Endodermal cell (in vitro differentiated cells): Measurements from ENCODE around the gene LRP1-AS. TPM values are rescaled to one million over a fixed set of nuclear protein-coding genes. Genes with fewer than 3 reads are reported as not detected.

ENCODE experiments used
- DNase-seq: peaks from one replicate; pipeline ENCODE4 v3.0.0-alpha.2; 2017
- H3K27ac ChIP-seq: 2 replicates; pipeline ENCODE4 v1.5.1; 2013; ENCODE audit warnings: mild to moderate bottlenecking, low read depth, low read length, moderate library complexity
- H3K27me3 ChIP-seq: 2 replicates; pipeline ENCODE4 v1.6.1; 2013; ENCODE audit warnings: mild to moderate bottlenecking, low read length, moderate library complexity; ENCODE audit not compliant: insufficient read depth, control insufficient read depth, poor library complexity, severe bottlenecking
- H3K36me3 ChIP-seq: 2 replicates; pipeline ENCODE4 v1.7.0; 2013; ENCODE audit warnings: mild to moderate bottlenecking, low read length, moderate library complexity; ENCODE audit not compliant: control insufficient read depth, insufficient read depth
- H3K4me1 ChIP-seq: one replicate; pipeline ENCODE4 v1.7.0; 2013; ENCODE audit warnings: low read length; ENCODE audit not compliant: control insufficient read depth, insufficient read depth
- H3K4me3 ChIP-seq: 2 replicates; pipeline ENCODE4 v1.5.1; 2013; ENCODE audit warnings: mild to moderate bottlenecking, low read length, moderate library complexity
- H3K9ac ChIP-seq: 2 replicates; pipeline ENCODE4 v1.6.1; 2013; ENCODE audit warnings: mild to moderate bottlenecking, low read length, moderate library complexity; ENCODE audit not compliant: poor library complexity, severe bottlenecking; ENCODE audit errors: extremely low read depth
- H3K9me3 ChIP-seq: 2 replicates; pipeline ENCODE4 v1.6.1; 2013; ENCODE audit warnings: mild to moderate bottlenecking, low read length, moderate library complexity; ENCODE audit not compliant: control insufficient read depth
- H3K27ac Mint-ChIP-seq: 2 replicates; pipeline ENCODE4 v1.8.0; 2020; ENCODE audit warnings: mixed read lengths
- H3K27me3 Mint-ChIP-seq: 2 replicates; pipeline ENCODE4 v1.8.0; 2021; ENCODE audit warnings: mild to moderate bottlenecking, mixed read lengths; ENCODE audit not compliant: insufficient read depth
- H3K36me3 Mint-ChIP-seq: 2 replicates; pipeline ENCODE4 v1.8.0; 2020; ENCODE audit warnings: low read depth, mixed read lengths
- H3K4me1 Mint-ChIP-seq: 2 replicates; pipeline ENCODE4 v1.8.0; 2020; ENCODE audit warnings: mixed read lengths
- H3K4me3 Mint-ChIP-seq: 2 replicates; pipeline ENCODE4 v1.8.0; 2020; ENCODE audit warnings: mild to moderate bottlenecking, moderate library complexity, mixed read lengths
- H3K9me3 Mint-ChIP-seq: 2 replicates; pipeline ENCODE4 v1.8.0; 2020; ENCODE audit warnings: mild to moderate bottlenecking, mixed read lengths
- WGBS, 2 experiments: methylation state at CpG; one replicate each; pipeline versions ENCODE4 v1.1.5 to v1.1.7; 2013; ENCODE audit warnings: missing lambda C conversion rate in 2 of 2, mixed read lengths in 1 of 2; ENCODE audit not compliant: insufficient coverage in 1 of 2, insufficient read length in 1 of 2; 5-methylcytosine and 5-hydroxymethylcytosine counted together
- total RNA-seq, 2 donors: library from RNA; stranded (reverse); fragmentation: NEBNext Ultra II Directional in 1 of 2; extraction: Animal tissue kit (Norgen Biotek cat#: 25700) in 1 of 2; gene quantifications; 2 replicates in 1 of 2; 3 replicates in 1 of 2; pipeline ENCODE4 v1.2.1, GENCODE V29; 2021
- TF ChIP-seq, protein P1 (sequence below): fragments of 200-600 bp; sonication (generic); conservative IDR thresholded peaks from 2 replicates; pipeline ENCODE4 v1.5.0; 2021; ENCODE audit warnings: antibody characterized with exemption, mild to moderate bottlenecking

The LRP1-AS gene
- total RNA-seq, 2 donors from 2014 or later: not detected

DNA sequence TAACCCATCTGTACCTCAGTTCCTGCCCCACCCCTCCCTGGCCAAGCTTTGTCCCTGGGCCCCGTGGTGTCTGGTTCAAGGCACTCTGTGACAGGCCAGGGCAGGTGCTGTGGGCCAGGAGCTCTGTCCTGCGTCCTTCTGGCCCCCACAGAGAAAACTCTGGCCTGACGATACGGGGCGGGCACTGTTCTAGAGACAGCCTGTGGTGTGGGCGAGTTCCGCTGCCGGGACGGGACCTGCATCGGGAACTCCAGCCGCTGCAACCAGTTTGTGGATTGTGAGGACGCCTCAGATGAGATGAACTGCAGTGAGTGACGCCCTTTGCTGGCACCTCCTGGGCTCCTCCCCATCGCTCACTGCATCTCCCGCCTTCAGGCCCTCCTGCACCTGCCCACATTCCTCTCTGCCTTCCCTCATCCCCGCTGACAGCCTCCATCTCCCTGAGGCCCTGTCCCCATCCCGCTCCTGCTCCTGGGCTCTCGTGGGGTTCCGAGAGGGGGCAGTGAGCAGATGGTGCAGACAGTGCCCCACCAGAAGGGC is 46.4 kb upstream of the LRP1-AS start:
- Histone ChIP-seq H3K9me3 (no peaks in the 10 kb centered on the region), H3K27ac (no peak overlapping the region), H3K36me3 (peaks cover 40% of the 10 kb centered on the region), H3K4me1 (no peaks in the 10 kb centered on the region), H3K27me3 (no peaks in the 10 kb centered on the region), H3K9ac (no peak overlapping the region), H3K4me3 (no peak overlapping the region)
- Mint-ChIP-seq H3K27me3 (no peaks in the 10 kb centered on the region), H3K4me3 (no peak overlapping the region), H3K4me1 (no peaks in the 10 kb centered on the region), H3K36me3 (peaks cover 71% of the 10 kb centered on the region), H3K27ac (no peak overlapping the region), H3K9me3 (no peaks in the 10 kb centered on the region)
- DNase-seq: no peak
- 85 to 89% methylated on average over 16 to 19 of the region's 19 CpGs for WGBS, 2 experiments
- TF ChIP-seq, protein P1, sequence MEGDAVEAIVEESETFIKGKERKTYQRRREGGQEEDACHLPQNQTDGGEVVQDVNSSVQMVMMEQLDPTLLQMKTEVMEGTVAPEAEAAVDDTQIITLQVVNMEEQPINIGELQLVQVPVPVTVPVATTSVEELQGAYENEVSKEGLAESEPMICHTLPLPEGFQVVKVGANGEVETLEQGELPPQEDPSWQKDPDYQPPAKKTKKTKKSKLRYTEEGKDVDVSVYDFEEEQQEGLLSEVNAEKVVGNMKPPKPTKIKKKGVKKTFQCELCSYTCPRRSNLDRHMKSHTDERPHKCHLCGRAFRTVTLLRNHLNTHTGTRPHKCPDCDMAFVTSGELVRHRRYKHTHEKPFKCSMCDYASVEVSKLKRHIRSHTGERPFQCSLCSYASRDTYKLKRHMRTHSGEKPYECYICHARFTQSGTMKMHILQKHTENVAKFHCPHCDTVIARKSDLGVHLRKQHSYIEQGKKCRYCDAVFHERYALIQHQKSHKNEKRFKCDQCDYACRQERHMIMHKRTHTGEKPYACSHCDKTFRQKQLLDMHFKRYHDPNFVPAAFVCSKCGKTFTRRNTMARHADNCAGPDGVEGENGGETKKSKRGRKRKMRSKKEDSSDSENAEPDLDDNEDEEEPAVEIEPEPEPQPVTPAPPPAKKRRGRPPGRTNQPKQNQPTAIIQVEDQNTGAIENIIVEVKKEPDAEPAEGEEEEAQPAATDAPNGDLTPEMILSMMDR: no peak

DNA sequence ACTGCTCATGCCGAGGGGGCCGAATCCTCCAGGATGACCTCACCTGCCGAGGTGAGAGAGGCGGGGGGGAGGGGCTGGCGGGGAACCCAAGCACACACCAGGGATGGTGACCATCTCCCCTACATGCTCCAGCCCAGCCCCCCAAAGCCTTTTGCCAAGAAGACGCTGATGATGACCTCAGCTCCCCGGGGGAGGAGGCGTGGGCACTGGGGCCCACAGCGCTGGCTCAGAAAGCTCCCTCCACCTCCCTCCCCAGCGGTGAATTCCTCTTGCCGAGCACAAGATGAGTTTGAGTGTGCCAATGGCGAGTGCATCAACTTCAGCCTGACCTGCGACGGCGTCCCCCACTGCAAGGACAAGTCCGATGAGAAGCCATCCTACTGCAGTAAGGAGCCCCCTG is 45.5 kb upstream of the LRP1-AS start:
- Mint-ChIP-seq H3K27ac (no peak overlapping the region), H3K27me3 (no peaks in the 10 kb centered on the region), H3K4me1 (no peaks in the 10 kb centered on the region), H3K4me3 (no peak overlapping the region), H3K36me3 (peaks cover 69% of the 10 kb centered on the region), H3K9me3 (no peaks in the 10 kb centered on the region)
- Histone ChIP-seq H3K27ac (no peak overlapping the region), H3K27me3 (no peaks in the 10 kb centered on the region), H3K9me3 (no peaks in the 10 kb centered on the region), H3K9ac (no peak overlapping the region), H3K4me1 (no peaks in the 10 kb centered on the region), H3K36me3 (peaks cover 37% of the 10 kb centered on the region), H3K4me3 (no peak overlapping the region)
- 93 to 98% methylated on average over 8 to 16 of the region's 16 CpGs for WGBS, 2 experiments
- DNase-seq: no peak
- TF ChIP-seq, protein P1: no peak

DNA sequence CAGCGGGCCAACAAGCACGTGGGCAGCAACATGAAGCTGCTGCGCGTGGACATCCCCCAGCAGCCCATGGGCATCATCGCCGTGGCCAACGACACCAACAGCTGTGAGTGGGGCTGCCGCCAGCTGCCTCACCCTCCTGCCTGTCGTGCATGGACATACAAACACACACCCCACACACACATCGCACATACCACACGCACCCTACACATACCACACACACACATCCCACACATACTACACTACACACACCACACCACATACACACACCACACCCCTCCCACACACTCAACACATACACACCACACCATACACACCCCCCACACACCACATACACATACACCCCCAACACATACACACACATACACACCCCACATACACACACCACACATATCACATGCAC is 44.0 kb upstream of the LRP1-AS start:
- Mint-ChIP-seq H3K4me1 (no peaks in the 10 kb centered on the region), H3K9me3 (no peaks in the 10 kb centered on the region), H3K27ac (no peak overlapping the region), H3K27me3 (no peaks in the 10 kb centered on the region), H3K4me3 (no peak overlapping the region), H3K36me3 (peaks cover 65% of the 10 kb centered on the region)
- Histone ChIP-seq H3K9ac (no peak overlapping the region), H3K27me3 (no peaks in the 10 kb centered on the region), H3K27ac (no peak overlapping the region), H3K36me3 (peaks cover 41% of the 10 kb centered on the region), H3K4me1 (no peaks in the 10 kb centered on the region), H3K9me3 (no peaks in the 10 kb centered on the region), H3K4me3 (no peak overlapping the region)
- DNase-seq: no peak
- TF ChIP-seq, protein P1: no peak
- 96% methylated on average over 11 of the region's 11 CpGs for WGBS, 2 experiments
